Sigmoid colon (tissue), 7 donors: Measurements from ENCODE around the gene BPNT1. TPM values are rescaled to one million over a fixed set of nuclear protein-coding genes. Genes with fewer than 3 reads are reported as not detected.

Source experiments
- DNase-seq: peaks from one replicate; pipeline ENCODE4 v3.0.0-alpha.2; 2019
- H3K27ac ChIP-seq, 4 donors: fragments of 200-600 bp; sonication (generic); one replicate each; pipeline ENCODE4 v1.5.1; 2016 to 2019; ENCODE audit warnings: mild to moderate bottlenecking in 1 of 4
- H3K27me3 ChIP-seq, 3 donors: fragments of 200-600 bp; sonication (generic); one replicate each; pipeline ENCODE4 v1.5.1; 2019; ENCODE audit warnings: mild to moderate bottlenecking in 1 of 3
- H3K36me3 ChIP-seq, 4 donors: fragments of 200-600 bp; sonication (generic); one replicate each; pipeline ENCODE4 v1.5.1; 2016 to 2019
- H3K4me1 ChIP-seq, 4 donors: fragments of 200-600 bp; sonication (generic); one replicate each; pipeline ENCODE4 v1.5.1; 2017 to 2019
- H3K4me3 ChIP-seq, 4 donors: fragments of 200-600 bp; sonication (generic); one replicate each; pipeline ENCODE4 v1.5.1; 2017 to 2019; ENCODE audit warnings: mild to moderate bottlenecking in 2 of 4, moderate library complexity in 1 of 4
- H3K9me3 ChIP-seq, 4 donors: fragments of 200-600 bp in 3 of 4; sonication (generic) in 3 of 4; one replicate each; pipeline versions ENCODE4 v1.5.1 to v1.6.1; 2013 to 2019
- CTCF ChIP-seq, 4 experiments: fragments of 450-650 bp in 3 of 4; fragments of 200-600 bp in 1 of 4; IDR thresholded peaks; one replicate each; pipeline ENCODE4 v1.5.1; 2016 to 2019; ENCODE audit warnings: antibody characterized with exemption in 4 of 4, mild to moderate bottlenecking in 3 of 4, moderate library complexity in 2 of 4
- EP300 ChIP-seq, 4 donors: sonication (generic); formaldehyde crosslinking; IDR thresholded peaks; one replicate each; pipeline ENCODE4 v1.6.1; 2017; ENCODE audit warnings: antibody characterized with exemption in 4 of 4
- POLR2A ChIP-seq, 2 donors: fragments of 450-650 bp; IDR thresholded peaks; one replicate each; pipeline ENCODE4 v1.6.1; 2016; ENCODE audit warnings: antibody characterized with exemption in 2 of 2, mild to moderate bottlenecking in 2 of 2, moderate library complexity in 2 of 2
- POLR2AphosphoS5 ChIP-seq, 4 donors: sonication (generic); formaldehyde crosslinking; IDR thresholded peaks; one replicate each; pipeline ENCODE4 v1.6.1; 2017; ENCODE audit warnings: antibody characterized with exemption in 4 of 4
- WGBS, 2 donors: extraction: QIAGEN DNeasy Blood & Tissue Kit; methylation state at CpG; one replicate each; pipeline ENCODE4 v1.1.7; 2013; 5-methylcytosine and 5-hydroxymethylcytosine counted together
- intact Hi-C: fragments of 100-400 bp; cut with DNase I; formaldehyde crosslinking; loops from one replicate; pipeline ENCODE4 v1.15.1; 2023
- polyA plus RNA-seq, 3 donors: library from polyadenylated mRNA; stranded (reverse); fragments of 200-250 nt; gene quantifications; one replicate each; pipeline ENCODE4 v1.2.3, GENCODE V29; 2013
- total RNA-seq, 4 donors: library from RNA; depleted of rRNA; stranded (reverse); fragments of >200 nt; gene quantifications; one replicate each; pipeline ENCODE4 v1.1.0, GENCODE V29; 2016
- donor health status: healthy with polysubstance abuse.
- donor health status: Bipolar disorder and iron deficiency.
- donor health status: healthy.

BPNT1 gene
- total and polyA plus RNA-seq, 7 donors: 13.3 to 92.9 (median 19.7) TPM

GRCh38 chr1:220127076-220127475 is 37.5 kb upstream of the BPNT1 start:
- intact Hi-C loops: no loop called here
- Histone ChIP-seq H3K4me1 (peaks cover 0 to 12% (median 3%) of the 10 kb centered on the region in 4 donors), H3K36me3 (peaks cover 0 to 51% (median 12%) of the 10 kb centered on the region in 4 donors), H3K27ac (no peak overlapping the region), H3K9me3 (no peaks in the 10 kb centered on the region), H3K4me3 (no peak overlapping the region), H3K27me3 (no peaks in the 10 kb centered on the region)
- WGBS, 2 donors: 93 to 96% methylated on average over 3 of the region's 3 CpGs
- no peak for TF ChIP-seq POLR2A (IDR thresholded peaks at IDR 0.05)
- TF ChIP-seq EP300 (IDR thresholded peaks at IDR 0.05): no peak
- no peak for TF ChIP-seq CTCF (IDR thresholded peaks at IDR 0.05)
- no peak for TF ChIP-seq POLR2AphosphoS5 (IDR thresholded peaks at IDR 0.05)
- DNase-seq: no peak

GRCh38 chr1:220124542-220124941 is 35.0 kb upstream of the BPNT1 start:
- 4 to 37% methylated on average over 1 of the region's 1 CpG for WGBS, 2 donors
- H3K9me3 ChIP-seq: no peaks in the 10 kb centered on the region

GRCh38 chr1:220123889-220124288 is 34.3 kb upstream of the BPNT1 start:
- no peaks in the 10 kb centered on the region for H3K27me3 ChIP-seq
- H3K4me1 ChIP-seq: peaks cover 0 to 12% (median 3%) of the 10 kb centered on the region in 4 donors
- no peak overlapping the region for H3K27ac ChIP-seq
- intact Hi-C loops: no loop called here
- no peak for DNase-seq
- peaks cover 0 to 34% (median 8%) of the 10 kb centered on the region in 4 donors for H3K36me3 ChIP-seq
- no peaks in the 10 kb centered on the region for H3K9me3 ChIP-seq
- no peak overlapping the region for H3K4me3 ChIP-seq
- TF ChIP-seq POLR2A (IDR thresholded peaks at IDR 0.05) (no peak), EP300 (IDR thresholded peaks at IDR 0.05) (no peak), POLR2AphosphoS5 (IDR thresholded peaks at IDR 0.05) (no peak), CTCF (IDR thresholded peaks at IDR 0.05) (no peak)

More at GRCh38 chr1:220124542-220124941, 35.0 kb upstream of the BPNT1 start:
- TF ChIP-seq EP300 (IDR thresholded peaks at IDR 0.05) (no peak), POLR2A (IDR thresholded peaks at IDR 0.05) (no peak), POLR2AphosphoS5 (IDR thresholded peaks at IDR 0.05) (no peak), CTCF (IDR thresholded peaks at IDR 0.05) (no peak)
- DNase-seq: no peak
- Histone ChIP-seq H3K4me3 (no peak overlapping the region), H3K27me3 (no peaks in the 10 kb centered on the region), H3K27ac (no peak overlapping the region), H3K36me3 (peaks cover 0 to 40% (median 11%) of the 10 kb centered on the region in 4 donors), H3K4me1 (peaks cover 0 to 12% (median 3%) of the 10 kb centered on the region in 4 donors)
- intact Hi-C loops: no loop called here

GRCh38 chr1:220123066-220123465 is 33.5 kb upstream of the BPNT1 start:
- Histone ChIP-seq H3K4me1 (peaks cover 0 to 12% (median 3%) of the 10 kb centered on the region in 4 donors), H3K27me3 (no peaks in the 10 kb centered on the region), H3K36me3 (peaks cover 0 to 26% (median 2%) of the 10 kb centered on the region in 4 donors), H3K9me3 (no peaks in the 10 kb centered on the region), H3K27ac (no peak overlapping the region), H3K4me3 (no peak overlapping the region)
- intact Hi-C loops: no loop called here
- TF ChIP-seq CTCF (IDR thresholded peaks at IDR 0.05): no peak
- no peak for TF ChIP-seq EP300 (IDR thresholded peaks at IDR 0.05)
- no peak for TF ChIP-seq POLR2AphosphoS5 (IDR thresholded peaks at IDR 0.05)
- TF ChIP-seq POLR2A (IDR thresholded peaks at IDR 0.05): no peak
- no peak for DNase-seq
